ENCODE results near the gene TNFRSF14. TPM values are rescaled to one million over a fixed set of nuclear protein-coding genes. Genes with fewer than 3 reads are reported as not detected.
A peak's percentile ranks its signal among the peaks of the same experiment; 100 is the strongest.

The TNFRSF14 gene
- total and polyA plus RNA-seq, 9 of the 15 experiments (the other 6 are each of a cell fraction or from before 2014, with no cell fraction given), result 0.11 to 2.3 (median 0.68) TPM; not detected in 2

- Histone ChIP-seq H3K27ac (ENCODE audit: extremely low read depth, low read depth, low read length) (no peak overlapping the region), H3K9me1 (ENCODE audit: control insufficient read depth, insufficient read depth, low read length) (peaks cover 3% of the 10 kb centered on the region), H2AFZ (ENCODE audit: low read depth, low read length) (no peak overlapping the region), H3K4me2 (ENCODE audit: insufficient read depth, low read length) (no peak overlapping the region), H3K27me3 (ENCODE audit: control insufficient read depth in 2 of 2, insufficient read depth in 2 of 2, low read length in 2 of 2) (no peaks in the 10 kb centered on the region), H3K79me2 (ENCODE audit: control insufficient read depth, insufficient read depth, low read length) (no peaks in the 10 kb centered on the region), H4K20me1 (replicated peaks; ENCODE audit: control insufficient read depth, insufficient read depth, low read length) (no peaks in the 10 kb centered on the region), H3K9me3 (replicated peaks; ENCODE audit: control insufficient read depth, insufficient read depth, low read depth, low read length) (no peaks in the 10 kb centered on the region), H3K4me1 (replicated peaks in 1 of 2; ENCODE audit: control insufficient read depth in 2 of 2, insufficient read depth in 2 of 2, low read length in 2 of 2) (peaks cover 0 to 26% of the 10 kb centered on the region in 2 experiments; a peak in 1 of 5 replicates), H3K4me3 (no peak overlapping the region), H3K9ac (ENCODE audit: insufficient read depth in 1 of 2, low read depth in 2 of 2, low read length in 2 of 2) (no peak overlapping the region), H3K36me3 (ENCODE audit: control insufficient read depth, insufficient read depth, low read length) (peaks cover 97% of the 10 kb centered on the region)
- ATAC-seq (no peak; the same call in 2 of the 3 replicates), FAIRE-seq (no peak), DNase-seq (ENCODE audit: extremely low read depth in 1 of 4, low spot score in 3 of 4) (peak in 1 of 4 experiments; percentile 49)
- ChIA-PET CTCF (ENCODE audit: low intra/inter-chr PET ratio) (interaction anchor here (0.6 kb wide), 1 partner anchor 27 kb away, joined by 4 read pairs; no protein-coding TSS in a partner anchor), POLR2A (interaction anchor here (0.7 to 2.6 kb wide), 3 partner anchors 9 to 40 kb away, joined by 3 to 11 read pairs (median 6); partner anchors contain the start of genes PANK4 and TNFRSF14)
- TF ChIP-seq ZNF174 (CRISPR knock-in tag; IDR thresholded peaks at IDR 0.05) (no peak), CHCHD3 (CRISPR knock-in tag; IDR thresholded peaks at IDR 0.05) (no peak), ZNF224 (CRISPR knock-in tag; IDR thresholded peaks at IDR 0.05) (no peak), SRF (CRISPR knock-in tag; IDR thresholded peaks at IDR 0.05) (no peak), POLR2H (tag; IDR thresholded peaks at IDR 0.05; ENCODE audit: low read depth) (no peak), ZBTB1 (CRISPR knock-in tag; IDR thresholded peaks at IDR 0.05; ENCODE audit: borderline replicate concordance, low read depth) (no peak), MEF2A (IDR thresholded peaks at IDR 0.05; ENCODE audit: control insufficient read depth, low read depth, low read length) (no peak), SIX5 (IDR thresholded peaks at IDR 0.05; ENCODE audit: borderline replicate concordance in 1 of 2, insufficient read depth in 1 of 2, low read depth in 1 of 2, low read length in 2 of 2) (no peak), SMARCA5 (IDR thresholded peaks at IDR 0.05) (no peak), REST (IDR thresholded peaks at IDR 0.05; ENCODE audit: borderline replicate concordance) (no peak), REST (CRISPR knock-in tag; IDR thresholded peaks at IDR 0.05; ENCODE audit: low read depth) (no peak), CEBPB (tag; IDR thresholded peaks at IDR 0.05) (no peak), GTF2A2 (tag; IDR thresholded peaks at IDR 0.05) (no peak)
- WGBS (ENCODE audit: insufficient coverage, low coverage, missing lambda C conversion rate), result 91% methylated on average over 11 of the region's 11 CpGs
- intact Hi-C loops (cut with micrococcal nuclease) (no loop called here), in situ Hi-C loops (cut with MboI) (no loop called here)
- BruUV-seq (replicated peaks), result no TSS peak
These were observed 40.4 kb upstream of the TNFRSF14 start for GRCh38 chr1:2515763-2516080.
